Activated T-helper 2 cell treated with anti-CD3 and anti-CD28 coated beads, Interferon-gamma antibody, Interleukin-2, Interleukin-4, amounts not matched to agents 10 μg/mL and 5 μg/mL and 100 μg/mL, durations not matched to agents 14 hours and 24 hours and 36 hours (primary cell): Measurements from ENCODE around the gene PLA2G12A. TPM values are rescaled to one million over a fixed set of nuclear protein-coding genes. Genes with fewer than 3 reads are reported as not detected.
A peak's percentile ranks its signal among the peaks of the same experiment; 100 is the strongest.

Source experiments
- DNase-seq: peaks from one replicate; pipeline ENCODE4 v3.0.0; 2021; ENCODE audit warnings: low spot score
- H3K27ac Mint-ChIP-seq: one replicate; pipeline ENCODE4 v1.8.0; 2021; ENCODE audit warnings: mixed read lengths
- H3K27me3 Mint-ChIP-seq: one replicate; pipeline ENCODE4 v1.8.0; 2021; ENCODE audit warnings: low read depth, mixed read lengths
- H3K36me3 Mint-ChIP-seq: one replicate; pipeline ENCODE4 v1.8.0; 2021; ENCODE audit warnings: low read depth, mixed read lengths
- H3K4me1 Mint-ChIP-seq: one replicate; pipeline ENCODE4 v1.8.0; 2021; ENCODE audit warnings: low read depth, mixed read lengths
- H3K4me3 Mint-ChIP-seq: one replicate; pipeline ENCODE4 v1.8.0; 2021; ENCODE audit warnings: low read depth, mild to moderate bottlenecking, moderate library complexity, mixed read lengths
- H3K9me3 Mint-ChIP-seq: one replicate; pipeline ENCODE4 v1.8.0; 2021; ENCODE audit warnings: mixed read lengths
- intact Hi-C: fragments of 100-400 bp; cut with micrococcal nuclease; formaldehyde crosslinking; loops from one replicate; pipeline ENCODE4 v1.15.1; 2023
- total RNA-seq: library from RNA; stranded (reverse); gene quantifications from 2 replicates; pipeline ENCODE4 v1.2.3, GENCODE V29; 2022

Gene PLA2G12A
- total RNA-seq = 7.9 and 10.4 TPM in 2 replicates

- Mint-ChIP-seq H3K4me1 (peaks cover 14% of the 10 kb centered on the region), H3K36me3 (peaks cover 5% of the 10 kb centered on the region), H3K27ac (no peak within 1 kb of the TSS), H3K9me3 (no peaks in the 10 kb centered on the region), H3K27me3 (no peaks in the 10 kb centered on the region), H3K4me3 (peak within 1 kb of the TSS; percentile 82)
- intact Hi-C loops = loop anchor here (1.0 to 2.0 kb wide), 3 partner anchors 27 to 169 kb away; partner anchors contain the start of genes CASP6, GAR1 and MCUB
- DNase-seq = peak; percentile 68
These were observed at the start of gene PLA2G12A for GRCh38 chr4:109729718-109730618. Gene PLA2G12A (minus strand): TSS chr4:109730070. CDS start chr4:109729809, 261 bp downstream.

DNA sequence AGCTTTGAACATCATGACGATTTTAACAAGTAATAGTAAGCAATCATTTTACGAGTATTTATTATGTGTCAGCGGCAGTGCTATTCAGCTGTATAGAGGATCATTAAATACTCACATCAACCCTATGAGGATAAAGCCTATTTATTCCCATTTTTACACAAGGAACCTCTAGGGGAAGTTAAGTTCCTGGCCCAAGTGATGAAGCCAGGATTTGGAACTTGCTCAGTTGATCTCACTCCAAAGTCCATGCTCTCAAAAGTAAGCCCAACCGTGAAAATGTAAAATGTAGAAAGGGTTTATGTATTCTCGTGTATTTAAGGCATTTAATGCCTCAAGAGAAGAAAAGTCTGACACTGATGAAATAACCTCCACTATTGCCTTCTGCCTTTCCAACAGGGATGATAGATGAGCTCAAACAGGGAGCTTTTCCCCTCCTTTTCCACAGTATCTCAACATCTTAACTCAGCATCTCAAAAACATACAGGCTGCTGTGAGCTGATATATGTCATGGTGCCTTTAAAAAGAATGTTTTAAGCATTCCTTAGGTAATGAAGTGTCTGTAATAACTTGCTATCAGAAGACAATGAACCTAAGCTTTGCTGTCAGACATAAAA lies 35.0 kb upstream of the PLA2G12A start:
- peaks cover 10% of the 10 kb centered on the region for H3K4me1 Mint-ChIP-seq
- intact Hi-C loops = no loop called here
- no peak overlapping the region for H3K4me3 Mint-ChIP-seq
- no peaks in the 10 kb centered on the region for H3K9me3 Mint-ChIP-seq
- no peaks in the 10 kb centered on the region for H3K36me3 Mint-ChIP-seq
- H3K27me3 Mint-ChIP-seq = peaks cover 4% of the 10 kb centered on the region
- H3K27ac Mint-ChIP-seq = no peak overlapping the region
- DNase-seq = no peak

DNA sequence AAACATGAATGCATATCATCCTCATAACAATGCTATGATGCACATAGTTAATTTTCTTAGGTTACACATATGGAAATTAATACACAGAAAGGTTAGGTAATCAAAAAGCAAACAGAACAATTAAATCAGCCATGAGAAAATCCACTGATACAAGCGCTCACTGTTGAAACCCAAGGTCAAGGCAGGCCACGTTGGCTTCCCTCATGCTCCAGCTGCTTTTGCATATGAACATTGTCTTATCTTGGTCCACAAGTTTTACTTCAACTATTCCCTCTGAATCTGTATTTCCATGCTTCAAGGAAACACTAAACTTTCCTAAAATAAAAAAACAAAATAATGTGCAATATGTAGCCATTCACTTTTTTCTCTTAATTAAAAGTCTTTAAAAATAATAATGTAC lies 34.5 kb upstream of the PLA2G12A start:
- Mint-ChIP-seq H3K9me3 (no peaks in the 10 kb centered on the region), H3K27me3 (peaks cover 4% of the 10 kb centered on the region), H3K36me3 (no peaks in the 10 kb centered on the region), H3K27ac (no peak overlapping the region), H3K4me3 (no peak overlapping the region), H3K4me1 (peaks cover 10% of the 10 kb centered on the region)
- intact Hi-C loops = no loop called here
- no peak for DNase-seq

DNA sequence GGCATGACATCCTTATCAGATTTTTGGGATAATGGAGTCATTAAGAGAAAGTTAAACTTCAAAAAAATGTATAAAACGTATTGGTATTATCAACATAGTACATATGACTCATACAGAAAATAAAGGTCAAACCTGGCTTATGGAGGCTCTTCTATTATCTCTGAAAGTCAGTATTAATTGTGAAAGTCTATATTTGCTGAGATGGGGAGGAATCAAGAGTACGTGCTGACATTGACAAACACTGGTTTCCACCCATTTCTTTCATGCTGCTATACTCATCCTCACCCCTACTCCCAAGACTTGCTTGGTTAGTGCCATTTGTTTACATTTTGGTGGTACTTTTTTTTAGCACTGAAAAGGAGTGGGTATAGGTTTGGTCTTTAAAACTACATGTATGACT lies 30.8 kb upstream of the PLA2G12A start:
- Mint-ChIP-seq H3K36me3 (no peaks in the 10 kb centered on the region), H3K4me1 (peaks cover 10% of the 10 kb centered on the region), H3K4me3 (no peak overlapping the region), H3K9me3 (no peaks in the 10 kb centered on the region), H3K27ac (no peak overlapping the region), H3K27me3 (peaks cover 4% of the 10 kb centered on the region)
- intact Hi-C loops = loop anchor here (2.0 kb wide), 1 partner anchor 54 kb away; the partner anchor contains the start of gene GAR1
- DNase-seq = no peak

GRCh38 chr4:109755656-109756055 lies 25.8 kb upstream of the PLA2G12A start:
- H3K4me3 Mint-ChIP-seq = no peak overlapping the region
- H3K27ac Mint-ChIP-seq = no peak overlapping the region
- intact Hi-C loops = no loop called here
- H3K9me3 Mint-ChIP-seq = no peaks in the 10 kb centered on the region
- no peak for DNase-seq
- H3K4me1 Mint-ChIP-seq = peaks cover 5% of the 10 kb centered on the region
- no peaks in the 10 kb centered on the region for H3K27me3 Mint-ChIP-seq
- no peaks in the 10 kb centered on the region for H3K36me3 Mint-ChIP-seq

DNA sequence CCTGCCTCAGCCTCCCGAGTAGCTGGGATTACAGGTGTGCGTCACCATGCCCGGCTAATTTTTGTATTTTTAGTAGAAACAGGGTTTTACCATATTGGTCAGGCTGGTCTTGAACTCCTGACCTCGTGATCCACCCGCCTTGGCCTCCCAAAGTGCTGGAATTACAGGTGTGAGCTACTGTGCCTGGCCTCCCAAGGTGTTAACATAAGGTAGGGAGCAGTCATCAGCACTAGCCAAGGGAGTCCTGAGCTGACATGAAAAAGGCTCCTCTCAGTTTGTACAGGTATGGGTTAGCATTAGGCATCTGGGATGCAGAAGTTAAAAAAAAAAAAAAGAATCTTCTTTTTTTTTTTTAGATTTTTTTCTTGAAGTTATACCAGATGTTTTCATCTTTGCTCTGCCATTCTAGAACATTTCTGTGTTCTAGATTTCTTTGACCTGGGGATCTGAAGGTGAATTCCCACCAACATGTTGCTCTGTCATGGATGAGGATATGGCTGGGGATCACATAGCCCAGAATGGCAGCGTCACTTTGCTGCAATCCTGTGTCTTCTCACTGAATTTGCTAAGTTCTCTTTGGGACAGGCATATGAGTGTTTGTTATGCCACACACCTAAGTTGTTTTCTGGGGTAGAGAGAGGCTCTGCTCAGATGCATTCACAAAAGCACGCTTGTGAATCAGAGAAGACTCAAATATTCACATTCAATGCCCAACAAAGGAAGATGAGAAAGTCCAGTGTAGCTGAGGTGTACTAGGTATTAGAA lies 24.4 kb upstream of the PLA2G12A start:
- H3K9me3 Mint-ChIP-seq = no peaks in the 10 kb centered on the region
- H3K4me1 Mint-ChIP-seq = no peaks in the 10 kb centered on the region
- no peak for DNase-seq
- H3K27ac Mint-ChIP-seq = no peak overlapping the region
- H3K36me3 Mint-ChIP-seq = no peaks in the 10 kb centered on the region
- no peak overlapping the region for H3K4me3 Mint-ChIP-seq
- no peaks in the 10 kb centered on the region for H3K27me3 Mint-ChIP-seq
- intact Hi-C loops = no loop called here

GRCh38 chr4:109752525-109752924 lies 22.7 kb upstream of the PLA2G12A start:
- Mint-ChIP-seq H3K9me3 (no peaks in the 10 kb centered on the region), H3K4me3 (no peak overlapping the region), H3K27me3 (peaks cover 3% of the 10 kb centered on the region), H3K27ac (no peak overlapping the region), H3K4me1 (no peaks in the 10 kb centered on the region), H3K36me3 (no peaks in the 10 kb centered on the region)
- DNase-seq = no peak
- intact Hi-C loops = no loop called here

- H3K4me1 Mint-ChIP-seq = no peaks in the 10 kb centered on the region
- peaks cover 3% of the 10 kb centered on the region for H3K27me3 Mint-ChIP-seq
- no peaks in the 10 kb centered on the region for H3K36me3 Mint-ChIP-seq
- no peak overlapping the region for H3K27ac Mint-ChIP-seq
- H3K9me3 Mint-ChIP-seq = no peaks in the 10 kb centered on the region
- H3K4me3 Mint-ChIP-seq = no peak overlapping the region
- intact Hi-C loops = no loop called here
- no peak for DNase-seq
These were observed 22.0 kb upstream of the PLA2G12A start for GRCh38 chr4:109751852-109752251.

DNA sequence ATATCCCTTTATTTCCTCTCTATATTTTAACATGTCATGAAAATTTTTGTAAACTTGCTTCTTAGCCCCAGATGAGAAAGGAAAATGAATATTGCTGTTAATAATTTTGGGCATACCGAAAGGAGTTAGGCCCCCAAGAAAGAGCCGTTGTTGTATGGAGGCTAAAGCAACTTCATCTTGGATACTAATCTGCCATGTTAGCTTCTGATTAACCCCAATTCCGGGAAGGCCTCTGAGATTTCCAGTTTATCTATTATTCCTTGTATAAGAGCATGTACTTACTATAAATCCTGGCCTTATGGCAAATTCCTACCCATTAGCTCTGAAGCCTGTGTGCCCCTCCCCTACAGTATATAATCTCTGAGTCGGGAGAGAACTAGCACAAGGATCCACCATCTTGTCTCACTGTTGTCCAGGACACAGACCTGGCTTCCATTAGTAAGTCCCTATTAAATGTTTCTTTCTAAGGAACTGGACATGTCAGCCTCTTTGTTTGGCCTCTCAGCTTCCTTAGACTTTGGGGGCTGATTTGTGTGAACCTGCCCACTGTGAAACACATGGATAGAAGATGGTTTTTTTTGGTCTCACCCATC lies 20.9 kb upstream of the PLA2G12A start:
- H3K9me3 Mint-ChIP-seq = no peaks in the 10 kb centered on the region
- H3K36me3 Mint-ChIP-seq = no peaks in the 10 kb centered on the region
- no peak overlapping the region for H3K4me3 Mint-ChIP-seq
- no peak for DNase-seq
- peaks cover 6% of the 10 kb centered on the region for H3K27me3 Mint-ChIP-seq
- no peak overlapping the region for H3K27ac Mint-ChIP-seq
- no peaks in the 10 kb centered on the region for H3K4me1 Mint-ChIP-seq
- intact Hi-C loops = no loop called here

GRCh38 chr4:109749388-109750082 lies 19.7 kb upstream of the PLA2G12A start:
- no peaks in the 10 kb centered on the region for H3K36me3 Mint-ChIP-seq
- intact Hi-C loops = no loop called here
- H3K9me3 Mint-ChIP-seq = no peaks in the 10 kb centered on the region
- H3K4me3 Mint-ChIP-seq = no peak overlapping the region
- H3K27me3 Mint-ChIP-seq = peaks cover 11% of the 10 kb centered on the region
- no peak overlapping the region for H3K27ac Mint-ChIP-seq
- DNase-seq = no peak
- H3K4me1 Mint-ChIP-seq = no peaks in the 10 kb centered on the region

DNA sequence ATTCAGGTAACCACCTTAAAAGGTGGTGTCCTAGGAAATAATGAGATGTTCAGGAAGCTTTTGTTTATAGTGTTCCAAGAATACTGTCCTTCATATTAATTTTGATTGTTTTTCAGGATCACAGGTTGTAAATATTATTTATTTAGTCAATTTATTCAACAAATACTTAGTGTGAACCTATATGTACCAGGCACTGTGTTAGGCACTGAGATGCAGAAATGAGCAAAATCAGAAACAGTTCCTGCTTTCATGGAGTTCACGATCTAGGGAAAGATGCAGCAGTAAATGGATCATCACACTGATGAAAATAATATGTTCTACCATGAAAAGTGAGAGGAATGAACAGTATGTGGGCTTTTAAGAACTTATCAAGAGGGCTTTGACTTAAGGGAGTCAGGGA lies 18.2 kb upstream of the PLA2G12A start:
- Mint-ChIP-seq H3K27me3 (peaks cover 18% of the 10 kb centered on the region), H3K27ac (no peak overlapping the region), H3K4me3 (no peak overlapping the region), H3K9me3 (no peaks in the 10 kb centered on the region), H3K4me1 (no peaks in the 10 kb centered on the region), H3K36me3 (no peaks in the 10 kb centered on the region)
- intact Hi-C loops = no loop called here
- no peak for DNase-seq

- Mint-ChIP-seq H3K36me3 (no peaks in the 10 kb centered on the region), H3K27ac (no peak overlapping the region), H3K27me3 (peaks cover 22% of the 10 kb centered on the region), H3K4me3 (no peak overlapping the region), H3K4me1 (no peaks in the 10 kb centered on the region), H3K9me3 (no peaks in the 10 kb centered on the region)
- intact Hi-C loops = no loop called here
- no peak for DNase-seq
These were observed 16.9 kb upstream of the PLA2G12A start for GRCh38 chr4:109746728-109747127.
